NCI-H82 (cell line): Measurements from ENCODE around the gene SLC24A2.
"Not testable (repeated sequence)": the region's sequence is repeated elsewhere in the genome, so short reads cannot be mapped to it uniquely, and the experiment has no call there.

Experiments
- DNase-seq: peaks from one replicate; lab custom pipeline; 2025; lab: John Stamatoyannopoulos, UW

SLC24A2 gene

DNA sequence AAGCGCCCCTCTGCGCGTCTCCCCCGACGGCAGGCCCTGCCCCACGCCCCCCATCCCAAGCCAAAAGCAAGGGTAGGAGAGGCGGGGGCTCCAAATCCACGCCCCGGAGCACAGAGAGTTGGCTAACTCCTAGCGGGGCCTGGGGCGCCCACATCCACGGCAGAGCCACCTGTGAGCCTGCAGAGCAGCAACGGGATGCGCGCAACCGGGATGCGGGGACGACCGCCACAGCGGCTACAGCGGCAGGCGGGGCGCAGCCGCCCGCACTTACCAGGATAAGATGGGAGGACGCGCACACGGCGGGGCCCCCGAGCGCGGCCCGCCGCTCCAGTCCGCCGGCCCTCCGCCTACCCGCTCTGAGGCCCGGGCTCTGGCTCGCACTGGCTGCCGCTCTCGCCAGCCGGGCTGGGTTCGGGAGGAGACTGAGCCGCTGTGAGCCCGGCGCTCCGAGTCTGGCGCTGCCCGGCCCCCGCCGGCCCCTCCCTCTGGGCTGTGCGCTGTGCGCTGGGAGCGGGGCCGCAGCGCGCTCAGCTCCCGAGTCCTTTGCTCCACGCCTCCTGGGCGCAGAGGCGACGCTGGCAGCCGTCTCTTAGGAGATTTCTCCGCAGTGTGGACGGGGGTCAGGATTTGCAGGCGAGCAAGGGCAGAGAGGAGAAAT, at the start of gene SLC24A2:
Gene SLC24A2, minus strand, starts transcription at position 424 of the 658 bp plus-strand sequence.
- peak; percentile 47 for DNase-seq

DNA sequence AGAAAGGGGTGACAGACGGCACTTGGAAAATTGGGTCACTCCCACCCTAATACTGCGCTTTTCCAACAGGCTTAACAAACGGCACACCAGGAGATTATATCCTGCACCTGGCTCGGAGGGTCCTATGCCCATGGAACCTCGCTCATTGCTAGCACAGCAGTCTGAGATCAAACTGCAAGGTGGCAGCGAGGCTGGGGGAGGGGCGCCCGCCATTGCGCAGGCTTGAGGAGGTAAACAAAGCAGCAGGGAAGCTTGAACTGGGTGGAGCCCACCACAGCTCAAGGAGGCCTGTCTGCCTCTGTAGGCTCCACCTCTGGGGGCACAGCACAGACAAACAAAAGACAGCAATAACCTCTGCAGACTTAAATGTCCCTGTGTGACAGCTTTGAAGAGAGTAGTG, 44.5 kb upstream of the SLC24A2 start:
- DNase-seq, result not testable (repeated sequence)

DNA sequence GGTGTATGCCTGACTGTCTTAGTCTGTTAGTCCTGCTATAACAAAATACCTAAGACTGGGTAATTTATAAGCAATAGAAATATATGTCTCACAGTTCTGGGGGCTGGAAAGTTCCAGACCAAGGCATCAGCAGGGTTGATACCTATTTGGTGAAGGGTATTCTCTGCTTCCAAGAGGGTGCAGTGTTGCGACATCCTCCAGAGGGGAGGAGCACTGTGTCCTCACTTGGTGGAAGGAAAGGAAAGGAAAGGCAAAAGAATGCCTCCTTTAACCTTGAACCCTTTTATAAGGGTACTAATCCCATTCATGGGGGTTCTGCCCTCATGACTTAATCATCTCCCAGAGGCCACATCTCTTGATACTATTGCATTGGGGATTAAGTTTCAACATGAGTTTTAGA, 42.0 kb upstream of the SLC24A2 start:
- no peak for DNase-seq

DNA sequence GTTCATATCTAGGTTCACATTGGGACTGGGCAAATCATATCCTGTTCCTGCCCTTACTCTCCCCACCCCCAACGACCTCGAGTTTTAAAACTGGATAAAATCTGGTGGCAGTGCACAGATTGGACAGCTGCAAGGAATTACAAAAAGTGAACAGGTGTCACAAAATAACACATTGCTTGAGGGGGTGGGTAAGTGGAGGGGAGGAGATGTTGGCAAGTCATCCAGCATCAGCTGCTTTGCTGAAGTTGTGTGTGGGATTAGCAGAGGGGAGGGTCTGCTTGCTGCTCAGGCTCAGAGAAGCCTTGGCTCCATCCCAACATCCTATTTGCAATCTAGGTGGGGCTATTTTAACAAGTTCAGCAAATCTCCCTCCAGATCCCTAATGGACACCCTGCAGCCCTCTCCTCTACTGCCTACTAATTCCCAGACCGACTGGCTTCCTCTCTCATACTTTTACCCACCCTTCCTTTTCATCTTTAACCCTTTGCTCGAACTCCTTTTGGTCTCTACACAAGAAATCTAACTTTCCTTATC, 39.8 kb upstream of the SLC24A2 start:
- peak; percentile 92 for DNase-seq

DNA sequence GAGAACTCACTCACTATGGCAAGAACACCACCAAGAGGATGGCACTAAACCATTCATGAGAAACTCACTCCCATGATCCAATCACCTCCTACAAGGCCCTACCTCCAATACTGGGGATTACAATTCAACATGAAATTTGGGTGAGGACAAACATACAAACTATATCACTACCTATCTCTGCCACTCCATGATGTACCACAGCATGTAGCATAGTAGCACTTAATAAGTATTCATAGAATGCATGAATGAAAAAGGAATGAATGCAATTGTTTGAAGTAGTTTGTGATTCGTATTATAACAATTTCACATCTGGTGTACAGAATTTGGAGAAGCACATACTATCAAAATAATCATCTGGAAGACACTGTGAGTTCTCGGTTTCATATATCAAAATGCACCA, 27.9 kb upstream of the SLC24A2 start:
- DNase-seq, result no peak

DNA sequence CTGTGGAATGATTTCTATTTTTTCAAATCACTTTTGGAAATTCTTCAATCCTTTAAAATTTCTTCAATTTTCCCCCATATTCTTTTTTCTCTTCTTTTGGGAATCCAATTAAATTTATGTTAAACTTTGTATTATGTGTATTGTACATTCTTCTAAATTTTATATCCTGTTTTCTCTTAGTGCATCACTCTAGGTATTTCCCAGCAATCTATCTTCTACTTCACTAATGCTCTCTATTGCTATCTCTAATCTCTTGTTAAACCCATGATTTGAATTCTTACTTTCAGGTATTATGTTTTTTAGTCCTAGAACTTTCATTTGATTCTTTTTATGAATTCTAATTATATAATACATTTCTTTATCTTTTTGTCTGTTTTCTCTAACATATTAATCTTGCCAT, 23.4 kb upstream of the SLC24A2 start:
- DNase-seq, result no peak

DNA sequence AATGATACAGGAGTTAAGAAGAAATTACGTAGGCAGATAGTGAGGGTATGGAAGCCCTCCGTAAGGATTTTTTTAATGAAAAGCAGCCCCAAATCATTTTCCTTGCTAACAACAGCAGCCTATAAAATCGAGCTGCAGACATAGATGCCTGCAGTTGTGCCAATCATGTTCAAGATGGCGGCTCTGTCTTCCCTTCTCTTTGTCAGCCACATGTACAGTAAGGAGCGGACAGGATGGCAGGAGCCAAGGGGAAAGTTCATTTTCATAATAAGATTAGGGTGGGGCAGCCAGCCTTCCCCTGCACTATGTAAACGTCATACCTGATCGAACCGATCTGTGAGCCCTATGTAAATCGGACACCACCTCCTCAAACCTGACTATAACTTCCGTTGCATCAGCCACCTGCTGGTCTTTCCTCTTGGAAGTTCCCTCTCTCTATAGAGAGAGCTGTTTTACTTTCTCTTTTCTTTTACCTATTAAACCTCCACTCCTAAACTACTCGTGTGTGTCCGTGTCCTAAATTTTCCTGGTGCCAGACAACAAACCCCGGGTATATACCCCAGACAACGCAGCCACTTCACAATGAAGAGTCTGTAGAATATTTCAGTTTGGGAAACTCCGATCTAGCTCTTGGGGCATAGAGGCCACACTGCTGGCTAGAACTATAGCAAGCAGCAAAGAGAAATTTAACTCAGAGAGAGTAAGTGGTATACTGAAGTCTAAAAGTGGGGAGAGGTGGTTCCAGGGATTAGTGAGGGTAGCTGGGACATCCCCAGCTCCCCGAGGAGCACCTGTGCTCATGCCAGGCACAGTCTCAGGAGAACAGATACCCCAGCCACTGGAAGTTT, 20.8 kb upstream of the SLC24A2 start:
- no peak for DNase-seq

DNA sequence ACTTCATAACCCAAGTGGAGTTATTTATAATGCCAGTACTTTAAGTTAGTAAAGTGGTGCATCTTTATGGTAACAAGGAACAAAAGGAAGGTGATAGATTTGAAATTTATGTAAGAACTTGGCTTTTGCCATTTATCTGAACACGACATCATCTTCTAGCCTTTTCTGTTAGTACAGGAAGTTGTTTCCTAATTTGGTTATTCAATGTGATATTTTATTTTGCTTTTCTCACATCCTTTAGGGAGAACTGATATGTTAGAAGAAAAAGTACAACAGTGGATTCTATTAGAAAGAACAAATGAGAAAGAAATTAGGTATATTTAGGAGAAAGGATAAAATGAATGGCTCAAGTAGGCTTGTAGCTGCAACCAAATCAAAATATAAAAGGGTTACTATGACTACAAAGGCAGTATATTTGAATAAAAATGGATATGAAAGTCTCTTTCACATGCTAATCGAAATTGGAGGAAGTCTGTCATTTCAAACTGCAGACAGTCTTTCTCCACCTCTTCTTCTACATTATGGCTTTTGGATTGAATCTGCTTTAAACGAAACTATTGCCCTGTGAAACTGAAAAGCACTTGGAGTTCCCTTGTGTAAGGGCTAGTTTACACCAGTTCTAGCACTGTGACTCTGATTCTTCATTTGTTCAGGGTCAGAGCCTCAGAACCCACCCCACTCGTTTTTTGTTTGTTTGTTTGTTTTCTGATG, 18.5 kb upstream of the SLC24A2 start:
- DNase-seq, result no peak

DNA sequence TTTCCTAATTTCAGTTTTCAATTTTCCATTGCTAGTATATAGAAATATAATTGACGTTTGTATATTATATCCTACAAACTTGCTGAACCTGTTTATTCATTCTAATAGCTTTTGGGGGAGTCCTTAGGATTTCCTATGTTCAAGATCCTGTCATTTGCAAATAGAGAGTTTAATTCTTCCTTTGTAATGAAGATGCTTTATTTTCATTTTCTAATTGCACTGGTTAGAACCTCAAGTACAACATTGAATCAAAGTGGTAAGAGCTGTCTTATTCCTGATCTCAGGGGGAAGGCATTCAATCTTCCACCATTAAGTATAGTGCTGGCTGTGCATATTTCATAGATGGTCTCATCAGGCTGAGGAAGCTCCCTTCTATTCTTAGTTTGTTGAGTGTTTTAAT, 15.6 kb upstream of the SLC24A2 start:
- no peak for DNase-seq

DNA sequence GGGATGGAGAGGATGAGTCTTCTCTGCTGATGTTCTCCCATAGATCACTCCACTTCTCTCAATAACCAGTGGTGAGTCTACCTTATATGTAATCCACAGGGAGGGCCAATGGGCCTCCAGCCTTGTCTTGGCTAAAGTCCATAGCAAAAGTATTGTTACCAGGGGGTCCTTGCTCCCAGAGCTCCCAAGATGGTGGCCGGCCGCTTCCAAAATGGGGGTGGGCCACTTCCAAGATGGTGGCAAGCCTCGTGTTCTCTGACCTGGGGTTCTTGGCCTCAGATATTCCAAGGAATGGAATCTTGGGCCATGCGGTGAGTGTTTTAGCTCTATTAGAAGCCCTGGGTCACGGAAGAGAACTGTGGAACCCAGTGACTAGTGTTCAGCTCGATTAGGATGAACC, 12.0 kb upstream of the SLC24A2 start:
- DNase-seq, result no peak

DNA sequence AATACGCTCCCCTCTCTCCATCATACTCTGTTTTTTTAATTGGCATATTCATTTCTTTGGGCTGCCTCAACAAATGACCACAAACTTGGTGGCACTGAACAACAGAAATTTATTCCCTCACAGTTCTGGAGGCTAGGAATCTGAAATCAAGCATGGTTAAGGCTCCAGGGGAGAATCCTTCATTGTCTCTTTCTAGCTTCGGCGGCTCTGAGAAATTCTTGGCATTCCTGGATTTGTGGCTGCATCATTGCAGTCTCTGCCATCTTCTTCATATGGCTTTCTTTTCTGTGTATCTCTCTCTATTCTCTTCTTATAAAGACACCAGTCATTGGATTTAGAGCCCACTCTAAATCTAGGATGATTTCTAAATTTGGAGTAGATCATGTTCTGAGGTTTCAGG, 10.9 kb upstream of the SLC24A2 start:
- DNase-seq, result no peak

DNA sequence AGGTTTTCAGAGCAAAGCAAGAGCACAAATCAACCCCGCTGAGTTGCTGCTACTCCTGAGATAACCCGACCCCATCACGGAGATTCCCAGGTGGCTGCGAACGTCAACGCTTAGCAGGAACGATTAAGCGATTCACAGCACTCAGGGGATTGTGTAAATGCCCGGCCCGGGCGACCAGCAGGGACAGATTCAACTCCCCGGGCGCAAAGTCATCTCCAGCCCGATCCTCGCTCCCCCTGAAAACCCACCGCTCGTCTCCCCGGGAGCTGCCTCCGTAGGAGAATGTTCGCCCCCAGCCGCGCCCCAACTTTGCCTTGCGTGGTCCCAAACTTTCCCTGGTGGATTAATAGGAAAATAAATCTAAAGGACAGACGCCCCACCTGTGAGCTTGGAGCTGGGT, 685 bp downstream of the SLC24A2 start:
- DNase-seq, result peak; percentile 87

DNA sequence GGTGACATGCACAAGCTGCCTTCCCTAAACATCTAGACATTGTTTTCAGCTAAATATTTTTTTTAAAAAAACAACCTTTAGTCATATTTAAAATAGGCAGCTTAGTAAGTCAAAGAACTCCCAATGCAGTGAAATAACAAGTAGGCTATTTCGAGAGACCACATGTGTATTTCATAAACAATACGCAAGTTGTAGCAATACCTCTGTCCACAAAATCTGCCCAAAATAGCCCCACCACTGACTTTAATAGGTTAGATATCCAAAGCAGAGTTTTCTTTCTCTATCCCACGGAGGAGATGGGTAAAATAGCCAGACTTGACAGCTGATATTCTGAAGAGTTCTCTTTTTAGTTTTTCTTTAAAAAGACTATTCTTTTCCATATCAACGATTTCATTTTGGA, 1.2 kb downstream of the SLC24A2 start:
- DNase-seq, result no peak

DNA sequence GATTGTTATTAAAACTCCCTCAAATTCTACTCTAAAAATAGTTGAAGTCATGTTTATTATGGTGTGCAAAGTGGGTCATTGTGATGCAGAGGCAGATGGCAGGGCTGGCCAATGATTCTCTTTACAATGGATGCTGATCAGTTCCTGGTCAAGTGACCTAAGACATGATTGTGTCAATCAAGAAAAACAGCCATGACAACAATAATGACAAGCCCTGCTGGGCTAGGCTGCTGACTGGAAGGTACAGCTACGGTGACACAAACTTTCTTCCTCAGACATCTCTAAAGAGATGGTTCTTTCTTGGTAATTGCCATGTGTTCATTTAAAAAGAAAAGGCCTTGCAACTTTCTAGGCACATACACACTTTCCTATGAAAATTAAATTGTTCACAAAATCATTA, 3.6 kb downstream of the SLC24A2 start:
- no peak for DNase-seq

DNA sequence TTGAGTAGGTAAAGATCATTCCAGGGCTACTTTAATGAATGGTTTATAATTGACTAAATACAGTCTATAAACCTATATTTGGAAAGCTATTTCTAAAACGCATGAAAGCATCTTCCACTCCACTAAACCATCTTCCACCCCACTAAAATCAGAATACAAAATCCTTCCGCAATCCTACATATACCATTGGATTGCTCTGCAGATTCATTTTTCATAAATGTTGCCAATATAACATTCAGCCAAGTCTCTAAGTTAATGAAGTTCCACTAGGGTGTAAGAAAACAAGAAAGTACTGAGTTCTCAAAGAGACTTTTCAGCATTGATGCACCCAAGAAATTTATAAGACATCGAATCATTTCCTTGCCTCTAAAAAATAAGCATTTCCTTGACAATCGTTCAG, 4.7 kb downstream of the SLC24A2 start:
- DNase-seq, result no peak

DNA sequence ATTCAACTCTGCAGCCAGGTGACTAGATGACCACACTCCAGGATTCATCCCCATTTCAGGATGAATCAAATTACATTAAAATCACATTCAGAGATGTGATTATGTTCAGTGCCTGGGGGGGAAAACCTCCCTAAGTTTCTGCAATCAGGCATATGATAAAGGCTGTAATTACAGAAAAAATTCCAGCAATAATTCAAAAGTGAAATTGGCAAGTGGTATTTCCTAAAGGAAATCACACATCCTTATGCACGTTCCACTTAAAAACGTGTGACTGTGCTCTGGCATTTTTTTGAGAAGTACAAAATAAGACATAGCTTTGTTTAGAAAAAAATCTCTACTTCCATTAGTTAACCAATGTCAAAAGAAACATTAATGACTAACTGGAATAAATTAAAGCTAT, 5.3 kb downstream of the SLC24A2 start:
- no peak for DNase-seq

DNA sequence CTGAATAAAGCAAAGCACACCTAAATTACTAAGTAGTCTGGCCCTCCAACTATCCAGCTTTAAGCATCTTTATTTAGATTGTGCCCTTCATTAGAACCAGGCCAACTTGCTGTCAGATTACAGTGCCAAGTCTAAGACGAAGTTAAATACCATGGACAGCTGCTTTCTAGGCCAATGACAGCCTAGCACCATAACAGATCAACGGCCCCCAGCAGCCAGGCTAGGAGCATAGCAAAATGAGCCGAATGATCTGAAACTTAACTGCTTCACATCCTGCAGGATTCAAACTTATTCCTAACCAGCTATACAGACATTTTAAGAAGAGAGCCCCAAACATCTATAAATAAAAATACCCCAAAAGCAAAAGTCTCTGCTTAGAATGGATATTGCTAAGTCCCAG, 6.8 kb downstream of the SLC24A2 start:
- peak; percentile 63 for DNase-seq

DNA sequence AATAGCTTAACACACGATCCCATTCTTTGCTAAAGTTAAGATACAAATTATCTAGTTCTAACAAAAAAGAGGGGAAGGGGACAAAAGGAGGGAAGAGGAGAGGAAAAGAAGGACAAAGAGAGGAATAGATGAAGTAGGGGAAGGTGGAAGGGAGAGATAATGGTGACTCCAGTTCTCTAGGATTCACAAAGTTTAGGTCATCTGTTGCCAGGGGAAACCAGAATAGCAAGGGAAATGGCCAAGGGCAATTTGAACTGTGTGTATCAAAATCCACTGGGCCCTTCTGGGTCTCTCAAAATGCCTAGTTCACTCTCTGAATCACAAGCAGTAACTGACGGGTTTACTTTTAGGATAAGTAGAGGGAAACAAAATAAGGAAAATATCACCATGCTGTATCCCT, 7.6 kb downstream of the SLC24A2 start:
- DNase-seq, result no peak

DNA sequence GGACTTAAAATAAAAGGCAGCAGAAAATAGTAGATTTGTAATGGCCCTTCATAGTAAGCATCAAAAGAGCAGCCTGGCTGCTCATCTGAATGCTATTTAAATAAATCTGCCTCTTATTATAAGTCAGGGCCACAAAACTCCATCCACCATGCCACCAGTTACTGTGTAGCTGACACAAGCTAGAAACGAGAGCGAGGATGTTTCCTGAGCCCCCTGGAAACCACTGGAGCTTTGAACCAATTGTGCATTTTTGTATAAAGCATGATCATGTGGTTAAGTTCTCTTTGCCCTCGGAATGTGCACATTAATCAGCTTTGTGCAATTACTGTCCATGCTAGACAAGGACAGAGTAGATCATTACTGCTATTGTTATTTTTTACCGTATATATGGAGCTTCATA, 17.4 kb downstream of the SLC24A2 start:
- peak; percentile 13 for DNase-seq

DNA sequence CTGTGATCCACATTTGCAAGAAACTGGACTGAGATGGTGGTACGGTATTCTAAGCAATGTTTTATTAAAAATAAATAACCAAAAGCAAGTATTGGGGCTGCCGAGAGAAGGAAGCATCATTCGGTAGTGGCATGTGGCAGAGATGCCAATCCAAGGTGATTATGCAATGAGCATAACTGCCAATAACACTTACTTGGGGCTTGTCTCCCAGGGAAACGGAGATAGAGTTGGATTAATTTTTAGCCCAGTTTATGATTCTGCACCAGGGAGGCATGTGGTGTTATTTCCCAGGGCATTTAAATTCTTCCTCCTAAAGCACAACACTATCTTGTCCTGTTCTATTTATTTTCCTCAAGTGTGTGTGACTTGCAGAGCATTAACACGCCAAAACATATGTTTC, 17.9 kb downstream of the SLC24A2 start:
- DNase-seq, result no peak

DNA sequence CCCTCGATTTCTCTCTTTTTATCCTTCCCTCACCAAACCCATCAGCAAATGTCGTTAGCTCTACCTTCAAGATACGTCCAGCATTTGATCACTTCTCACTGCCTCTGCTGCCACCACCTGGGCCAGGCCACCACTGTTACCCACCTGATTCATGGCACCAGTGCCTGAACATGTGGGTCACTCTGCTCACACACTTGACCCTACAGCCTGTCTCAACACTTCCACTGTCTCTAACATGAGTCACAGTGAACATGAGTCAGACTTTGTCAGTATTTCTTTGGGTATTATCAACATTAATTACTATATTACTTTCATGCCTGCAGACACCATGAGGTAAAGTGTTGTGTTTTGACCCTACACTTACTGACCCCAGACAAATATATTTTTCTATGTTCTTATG, 19.6 kb downstream of the SLC24A2 start:
- DNase-seq, result no peak

DNA sequence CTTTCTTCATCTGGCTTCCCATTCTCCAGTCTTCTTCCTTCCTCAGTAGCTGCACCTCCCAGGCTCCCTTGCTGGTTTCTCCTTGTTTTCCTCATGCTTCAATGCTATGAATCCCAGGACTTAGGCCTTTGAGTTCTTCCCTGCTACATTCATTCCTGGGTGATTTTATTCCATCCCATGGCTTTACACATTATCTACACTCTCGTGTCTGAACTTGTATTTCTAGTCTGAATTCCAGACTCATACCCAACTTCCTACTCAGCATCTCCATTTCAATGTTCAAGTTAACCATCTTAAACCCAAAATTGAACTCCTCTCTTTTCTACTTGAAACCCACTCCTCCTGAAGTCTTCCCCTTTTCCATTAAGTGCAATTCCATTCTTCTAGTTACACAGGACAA, 20.0 kb downstream of the SLC24A2 start:
- no peak for DNase-seq

DNA sequence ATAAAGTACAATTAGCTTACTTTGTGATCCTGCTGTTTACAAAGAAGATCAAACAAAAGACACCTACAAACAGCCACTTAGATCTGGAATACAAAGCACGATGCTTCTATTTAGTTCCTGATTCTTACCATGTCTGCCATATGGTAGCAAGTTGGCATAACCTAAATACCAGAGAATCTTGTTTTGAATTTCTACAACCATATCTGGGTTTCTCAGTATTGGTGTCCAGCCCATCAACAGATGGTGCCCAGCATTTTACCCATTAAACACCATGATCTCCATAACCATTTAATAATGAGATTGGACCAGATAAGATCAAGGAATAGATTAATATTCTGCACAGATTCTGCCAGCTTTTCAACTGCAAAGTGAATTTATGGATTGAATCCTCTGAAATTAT, 29.8 kb downstream of the SLC24A2 start:
- peak; percentile 47 for DNase-seq
